Kidney glomerular epithelial cell (primary cell): Measurements from ENCODE around the gene SLX4IP.

Experiments used
- DNase-seq: peaks from one replicate; lab custom pipeline; 2025; lab: John Stamatoyannopoulos, UW

Gene SLX4IP

GRCh38 chr20:10651227-10651990, 216.3 kb downstream of the SLX4IP start:
- DNase-seq = no peak

GRCh38 chr20:10652185-10652584, 217.1 kb downstream of the SLX4IP start:
- no peak for DNase-seq

GRCh38 chr20:10652660-10653261, 217.7 kb downstream of the SLX4IP start:
- DNase-seq = no peak

- DNase-seq = peak; percentile 83
Measured at GRCh38 chr20:10653599-10654249, 218.6 kb downstream of the SLX4IP start.

- peak; percentile 65 for DNase-seq
Measured at GRCh38 chr20:10654250-10654610, 219.1 kb downstream of the SLX4IP start.

GRCh38 chr20:10654630-10655029, 219.5 kb downstream of the SLX4IP start:
- peak; percentile 58 for DNase-seq

- no peak for DNase-seq
Measured at GRCh38 chr20:10655720-10656669, 220.9 kb downstream of the SLX4IP start.

- no peak for DNase-seq
Measured at GRCh38 chr20:10657453-10657852, 222.3 kb downstream of the SLX4IP start.

- DNase-seq = peak; percentile 71
Measured at GRCh38 chr20:10658051-10658823, 223.1 kb downstream of the SLX4IP start.

GRCh38 chr20:10658876-10659632, 223.9 kb downstream of the SLX4IP start:
- peak; percentile 71 for DNase-seq

- no peak for DNase-seq
Measured at GRCh38 chr20:10659651-10660601, 224.8 kb downstream of the SLX4IP start.

- no peak for DNase-seq
Measured at GRCh38 chr20:10660661-10661060, 225.6 kb downstream of the SLX4IP start.

- DNase-seq = no peak
Measured at GRCh38 chr20:10661261-10661660, 226.2 kb downstream of the SLX4IP start.

GRCh38 chr20:10662151-10662550, 227.0 kb downstream of the SLX4IP start:
- DNase-seq = no peak

GRCh38 chr20:10662661-10663458, 227.8 kb downstream of the SLX4IP start:
- no peak for DNase-seq

GRCh38 chr20:10663756-10664155, 228.7 kb downstream of the SLX4IP start:
- DNase-seq = no peak

GRCh38 chr20:10665027-10665561, 230.0 kb downstream of the SLX4IP start:
- DNase-seq = peak; percentile 26

- DNase-seq = no peak
Measured at GRCh38 chr20:10665791-10666190, 230.7 kb downstream of the SLX4IP start.
